Activated CD8-positive, alpha-beta T cell treated with anti-CD3 and anti-CD28 coated beads, Interleukin-2, amount 10 ng/mL, durations not matched to agents 7 days and 5 days (primary cell): ENCODE measurements around the gene MYO1B. TPM values are rescaled to one million over a fixed set of nuclear protein-coding genes. Genes with fewer than 3 reads are reported as not detected.

Experiments
- ATAC-seq: fragments of 150-1000 bp; cut with Tn5 transposase; one replicate; pipeline ENCODE4 v1.10.0; 2021; ENCODE audit warnings: moderate library complexity
- CTCF ChIA-PET: fragments of 350-600 bp; sonication (Branson Sonifier 250); formaldehyde crosslinking; loops from one replicate; lab custom pipeline; 2021; ENCODE audit warnings: antibody characterized with exemption; lab: Charles Lee
- POLR2A ChIA-PET: fragments of 350-600 bp; sonication (Branson Sonifier 250); formaldehyde crosslinking; loops from one replicate; lab custom pipeline; 2021; ENCODE audit warnings: antibody characterized with exemption; lab: Charles Lee
- DNase-seq: peaks from one replicate; pipeline ENCODE4 v3.0.0-alpha.2; 2020
- H3K27ac Mint-ChIP-seq: one replicate; pipeline ENCODE4 v1.8.0; 2021; ENCODE audit warnings: mild to moderate bottlenecking, mixed read lengths
- H3K27me3 Mint-ChIP-seq: one replicate; pipeline ENCODE4 v1.8.0; 2021; ENCODE audit warnings: low read depth, mixed read lengths
- H3K36me3 Mint-ChIP-seq: one replicate; pipeline ENCODE4 v1.8.0; 2021; ENCODE audit warnings: low read depth, mixed read lengths
- H3K4me1 Mint-ChIP-seq: one replicate; pipeline ENCODE4 v1.8.0; 2021; ENCODE audit warnings: low read depth, mixed read lengths
- H3K4me3 Mint-ChIP-seq: one replicate; pipeline ENCODE4 v1.8.0; 2021; ENCODE audit warnings: mild to moderate bottlenecking, mixed read lengths
- H3K9me3 Mint-ChIP-seq: one replicate; pipeline ENCODE4 v1.8.0; 2022; ENCODE audit warnings: mixed read lengths; ENCODE audit not compliant: insufficient read depth
- total RNA-seq, 2 experiments: library from RNA; stranded (reverse); gene quantifications; one replicate each; pipeline ENCODE4 v1.2.3, GENCODE V29; 2021

MYO1B gene
- total RNA-seq, 2 experiments from 2014 or later = 2.6 to 3.4 TPM

- POLR2A ChIA-PET = no interaction called here
- ATAC-seq (no peak), DNase-seq (no peak)
- Mint-ChIP-seq H3K4me3 (no peak overlapping the region), H3K27me3 (peaks cover 3% of the 10 kb centered on the region), H3K27ac (no peak overlapping the region), H3K9me3 (no peaks in the 10 kb centered on the region), H3K36me3 (no peaks in the 10 kb centered on the region), H3K4me1 (no peaks in the 10 kb centered on the region)
- CTCF ChIA-PET = interaction anchor here (1.0 kb wide), 2 partner anchors 11 to 361 kb away, joined by 3 read pairs; no protein-coding TSS in a partner anchor
These were observed 84.6 kb downstream of the MYO1B start for GRCh38 chr2:191329841-191330240.

DNA sequence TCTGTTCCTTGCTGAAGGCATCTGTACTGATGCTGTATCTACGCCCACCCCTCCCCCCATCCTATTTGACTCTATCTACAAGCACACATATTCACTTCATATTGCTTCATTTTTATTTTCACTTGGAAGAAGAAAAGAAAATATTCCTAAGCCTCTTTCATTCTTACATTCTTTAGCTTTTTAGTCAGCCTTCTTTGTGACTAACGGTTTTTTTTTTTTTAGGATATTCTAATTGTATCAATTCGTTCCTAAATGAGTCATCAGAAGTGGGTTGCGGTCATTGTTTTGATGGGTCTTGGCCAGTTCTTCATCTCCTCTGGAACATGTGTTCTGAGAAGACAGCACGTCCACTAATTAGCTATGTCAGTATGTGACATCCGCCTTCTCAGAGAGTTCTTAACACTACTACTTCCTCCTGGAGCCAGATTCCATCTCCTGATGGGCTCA lies 88.7 kb downstream of the MYO1B start:
- H3K27ac Mint-ChIP-seq = no peak overlapping the region
- H3K36me3 Mint-ChIP-seq = no peaks in the 10 kb centered on the region
- CTCF ChIA-PET = interaction anchor here (1.2 kb wide), 1 partner anchor 18 kb away, joined by 3 read pairs; no protein-coding TSS in a partner anchor

GRCh38 chr2:191335875-191336464 lies 90.8 kb downstream of the MYO1B start:
- POLR2A ChIA-PET = no interaction called here
- CTCF ChIA-PET = no interaction called here
- DNase-seq = no peak
- Mint-ChIP-seq H3K36me3 (no peaks in the 10 kb centered on the region), H3K4me3 (no peak overlapping the region), H3K27ac (no peak overlapping the region), H3K27me3 (no peaks in the 10 kb centered on the region), H3K9me3 (no peaks in the 10 kb centered on the region), H3K4me1 (no peaks in the 10 kb centered on the region)
- no peak for ATAC-seq

More for the DNA sequence above, 88.7 kb downstream of the MYO1B start:
- Mint-ChIP-seq H3K27me3 (no peaks in the 10 kb centered on the region), H3K4me1 (no peaks in the 10 kb centered on the region), H3K4me3 (no peak overlapping the region), H3K9me3 (no peaks in the 10 kb centered on the region)
- DNase-seq = no peak
- POLR2A ChIA-PET = no interaction called here
- no peak for ATAC-seq

GRCh38 chr2:191341436-191341835 lies 96.2 kb downstream of the MYO1B start:
- DNase-seq (no peak), ATAC-seq (no peak)
- CTCF ChIA-PET = no interaction called here
- POLR2A ChIA-PET = no interaction called here
- no peaks in the 10 kb centered on the region for H3K36me3 Mint-ChIP-seq
- no peaks in the 10 kb centered on the region for H3K9me3 Mint-ChIP-seq
- no peaks in the 10 kb centered on the region for H3K27me3 Mint-ChIP-seq
- no peaks in the 10 kb centered on the region for H3K4me1 Mint-ChIP-seq
- H3K27ac Mint-ChIP-seq = no peak overlapping the region
- no peak overlapping the region for H3K4me3 Mint-ChIP-seq

GRCh38 chr2:191343796-191344338 lies 98.7 kb downstream of the MYO1B start:
- ChIA-PET CTCF (no interaction called here), POLR2A (no interaction called here)
- Mint-ChIP-seq H3K4me1 (no peaks in the 10 kb centered on the region), H3K4me3 (no peak overlapping the region), H3K9me3 (no peaks in the 10 kb centered on the region), H3K36me3 (no peaks in the 10 kb centered on the region), H3K27me3 (no peaks in the 10 kb centered on the region), H3K27ac (no peak overlapping the region)
- no peak for DNase-seq
- ATAC-seq = no peak

- Mint-ChIP-seq H3K27me3 (no peaks in the 10 kb centered on the region), H3K4me1 (no peaks in the 10 kb centered on the region), H3K27ac (no peak overlapping the region), H3K9me3 (no peaks in the 10 kb centered on the region), H3K4me3 (no peak overlapping the region), H3K36me3 (no peaks in the 10 kb centered on the region)
- POLR2A ChIA-PET = no interaction called here
- CTCF ChIA-PET = interaction anchor here (0.6 kb wide), 1 partner anchor 290 kb away, joined by 3 read pairs; no protein-coding TSS in a partner anchor
- no peak for ATAC-seq
- no peak for DNase-seq
These were observed 100.6 kb downstream of the MYO1B start for GRCh38 chr2:191345788-191346187.

GRCh38 chr2:191347154-191347553 lies 102.0 kb downstream of the MYO1B start:
- Mint-ChIP-seq H3K4me1 (no peaks in the 10 kb centered on the region), H3K27me3 (no peaks in the 10 kb centered on the region), H3K4me3 (no peak overlapping the region), H3K9me3 (no peaks in the 10 kb centered on the region), H3K36me3 (no peaks in the 10 kb centered on the region), H3K27ac (no peak overlapping the region)
- CTCF ChIA-PET = no interaction called here
- POLR2A ChIA-PET = no interaction called here
- no peak for DNase-seq
- ATAC-seq = no peak

DNA sequence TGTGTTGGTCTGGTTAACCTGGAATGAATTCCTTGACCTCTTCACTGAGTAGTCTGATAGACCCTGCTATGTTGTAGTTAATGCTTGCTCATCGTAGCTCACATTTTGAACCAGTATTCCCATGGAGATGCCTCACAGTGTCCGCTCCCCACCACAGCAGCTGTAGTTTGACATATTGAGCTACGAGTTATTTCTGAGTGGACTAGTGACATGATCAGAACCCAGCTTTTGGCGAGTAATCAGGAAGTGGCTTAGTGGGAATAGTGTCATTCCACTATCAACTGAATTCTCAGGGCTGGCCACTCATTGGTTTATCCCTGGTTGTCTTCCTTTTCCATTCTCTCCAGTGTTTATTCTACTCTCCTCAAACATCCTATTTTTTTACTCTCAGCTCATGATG lies 102.7 kb downstream of the MYO1B start:
- ChIA-PET CTCF (no interaction called here), POLR2A (no interaction called here)
- no peaks in the 10 kb centered on the region for H3K9me3 Mint-ChIP-seq
- no peaks in the 10 kb centered on the region for H3K4me1 Mint-ChIP-seq
- ATAC-seq (no peak), DNase-seq (no peak)
- H3K27ac Mint-ChIP-seq = no peak overlapping the region
- no peaks in the 10 kb centered on the region for H3K27me3 Mint-ChIP-seq
- no peaks in the 10 kb centered on the region for H3K36me3 Mint-ChIP-seq
- H3K4me3 Mint-ChIP-seq = no peak overlapping the region

DNA sequence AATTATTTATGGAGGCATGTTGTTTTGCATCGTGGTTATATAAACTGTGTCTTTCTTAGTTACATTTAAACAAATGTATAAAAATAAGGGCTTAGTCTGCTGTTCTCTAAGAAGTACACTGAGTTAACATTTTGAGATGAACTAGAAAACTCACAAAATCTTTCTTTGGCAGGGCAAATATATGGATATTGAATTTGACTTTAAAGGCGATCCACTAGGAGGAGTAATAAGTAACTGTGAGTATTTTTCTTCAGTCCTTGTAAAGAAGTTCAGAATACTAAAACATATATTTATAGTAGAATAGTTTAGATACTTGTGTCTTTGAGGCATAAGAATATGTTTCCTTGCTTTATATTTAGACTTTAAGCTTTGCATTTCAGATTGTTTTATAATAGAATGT lies 104.8 kb downstream of the MYO1B start:
- ATAC-seq = no peak
- POLR2A ChIA-PET = no interaction called here
- Mint-ChIP-seq H3K36me3 (no peaks in the 10 kb centered on the region), H3K9me3 (no peaks in the 10 kb centered on the region), H3K27me3 (no peaks in the 10 kb centered on the region), H3K4me3 (no peak overlapping the region), H3K27ac (no peak overlapping the region), H3K4me1 (peaks cover 2% of the 10 kb centered on the region)
- CTCF ChIA-PET = no interaction called here
- no peak for DNase-seq

- Mint-ChIP-seq H3K27me3 (no peaks in the 10 kb centered on the region), H3K36me3 (no peaks in the 10 kb centered on the region)
These were observed 105.6 kb downstream of the MYO1B start for GRCh38 chr2:191350826-191351225.

GRCh38 chr2:191351298-191351697 lies 106.1 kb downstream of the MYO1B start:
- H3K27me3 Mint-ChIP-seq = no peaks in the 10 kb centered on the region
- no peaks in the 10 kb centered on the region for H3K36me3 Mint-ChIP-seq
- DNase-seq (no peak), ATAC-seq (no peak)
- ChIA-PET CTCF (no interaction called here), POLR2A (no interaction called here)
- peaks cover 3% of the 10 kb centered on the region for H3K9me3 Mint-ChIP-seq
- no peak overlapping the region for H3K27ac Mint-ChIP-seq
- peaks cover 9% of the 10 kb centered on the region for H3K4me1 Mint-ChIP-seq
- H3K4me3 Mint-ChIP-seq = no peak overlapping the region

More at GRCh38 chr2:191350826-191351225, 105.6 kb downstream of the MYO1B start:
- POLR2A ChIA-PET = no interaction called here
- Mint-ChIP-seq H3K4me3 (no peak overlapping the region), H3K4me1 (peaks cover 9% of the 10 kb centered on the region), H3K27ac (no peak overlapping the region), H3K9me3 (no peaks in the 10 kb centered on the region)
- ATAC-seq (no peak), DNase-seq (no peak)
- CTCF ChIA-PET = no interaction called here

- Mint-ChIP-seq H3K9me3 (peaks cover 5% of the 10 kb centered on the region), H3K36me3 (no peaks in the 10 kb centered on the region), H3K4me1 (peaks cover 9% of the 10 kb centered on the region), H3K27ac (no peak overlapping the region), H3K4me3 (no peak overlapping the region), H3K27me3 (no peaks in the 10 kb centered on the region)
- ATAC-seq = no peak
- ChIA-PET CTCF (no interaction called here), POLR2A (no interaction called here)
- DNase-seq = no peak
These were observed 106.7 kb downstream of the MYO1B start for GRCh38 chr2:191351921-191352320.
